GM10248 (cell line): ENCODE measurements around the gene LRRC8D.

ENCODE experiments used
- CTCF ChIA-PET: fragments of 300-600 bp; sonication (Branson Sonifier 250); formaldehyde crosslinking; extraction: SDS; loops from one replicate; lab custom pipeline; 2021; ENCODE audit warnings: antibody characterized with exemption; lab: Yijun Ruan, JAX
- POLR2A ChIA-PET: fragments of 350-650 bp; sonication (Branson Sonifier 250); formaldehyde crosslinking; extraction: SDS; loops from one replicate; lab custom pipeline; 2020; ENCODE audit warnings: antibody characterized with exemption; lab: Yijun Ruan, JAX
- DNase-seq: peaks from one replicate; pipeline ENCODE4 v3.0.0; 2012; ENCODE audit errors: extremely low spot score
- CTCF ChIP-seq: IDR thresholded peaks from 2 replicates; pipeline ENCODE4 v1.5.1; 2012; ENCODE audit warnings: mild to moderate bottlenecking, low read depth; ENCODE audit errors: extremely low read depth, missing control alignments, control extremely low read depth

Gene LRRC8D

GRCh38 chr1:89878256-89878655 lies 57.4 kb downstream of the LRRC8D start:
- ChIA-PET POLR2A (interaction anchor here (0.7 kb wide), 1 partner anchor 90 kb away, joined by 4 read pairs; no protein-coding TSS in a partner anchor), CTCF (interaction anchor here (1.1 to 4.3 kb wide), 2 partner anchors 17 to 35 kb away, joined by 4 to 15 read pairs; no protein-coding TSS in a partner anchor)
- no peak for DNase-seq
- TF ChIP-seq CTCF = no peak

- TF ChIP-seq CTCF = no peak
- ChIA-PET CTCF (interaction anchor here (0.7 to 2.3 kb wide), 9 partner anchors 9 to 76 kb away, joined by 3 to 9 read pairs (median 3); no protein-coding TSS in a partner anchor), POLR2A (no interaction called here)
- no peak for DNase-seq
These were observed 59.8 kb downstream of the LRRC8D start for GRCh38 chr1:89880679-89881078.

GRCh38 chr1:89881415-89882058 lies 60.7 kb downstream of the LRRC8D start:
- DNase-seq = no peak
- CTCF ChIA-PET = interaction anchor here (0.7 to 1.7 kb wide), 10 partner anchors 10 to 77 kb away, joined by 3 to 7 read pairs (median 3); no protein-coding TSS in a partner anchor
- no peak for TF ChIP-seq CTCF
- POLR2A ChIA-PET = no interaction called here

GRCh38 chr1:89882348-89883029 lies 61.7 kb downstream of the LRRC8D start:
- no peak for DNase-seq
- POLR2A ChIA-PET = no interaction called here
- CTCF ChIA-PET = interaction anchor here (1.0 kb wide), 1 partner anchor 24 kb away, joined by 3 read pairs; no protein-coding TSS in a partner anchor
- no peak for TF ChIP-seq CTCF

GRCh38 chr1:89883030-89883379 lies 62.2 kb downstream of the LRRC8D start:
- ChIA-PET CTCF (no interaction called here), POLR2A (no interaction called here)
- TF ChIP-seq CTCF = no peak
- no peak for DNase-seq

- DNase-seq = no peak
- no peak for TF ChIP-seq CTCF
- CTCF ChIA-PET = no interaction called here
- POLR2A ChIA-PET = no interaction called here
These were observed 64.1 kb downstream of the LRRC8D start for GRCh38 chr1:89884718-89885596.
